ENCODE data around the gene ASTN1.

ASTN1 gene

DNA sequence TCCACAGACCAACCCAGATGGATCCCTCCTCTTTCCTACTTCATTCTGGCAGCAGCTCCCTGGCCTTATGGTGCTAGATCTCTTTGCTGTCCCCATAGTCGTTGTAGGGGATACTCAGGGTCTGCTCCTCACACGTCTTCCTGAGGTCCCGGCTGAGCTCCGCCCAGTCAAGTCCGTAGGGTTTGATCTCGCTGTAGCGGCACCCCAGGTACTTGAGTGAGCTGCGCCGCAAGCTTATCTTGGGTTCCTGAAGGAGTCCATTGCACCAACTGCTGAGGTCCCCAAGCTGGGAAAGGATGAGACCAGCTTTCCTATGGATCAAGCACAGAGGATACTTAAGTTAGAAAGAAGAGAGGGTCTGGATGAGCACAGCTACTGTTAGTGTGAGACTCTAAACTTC, 300.3 kb downstream of the ASTN1 start:
- no peak for DNase-seq

DNA sequence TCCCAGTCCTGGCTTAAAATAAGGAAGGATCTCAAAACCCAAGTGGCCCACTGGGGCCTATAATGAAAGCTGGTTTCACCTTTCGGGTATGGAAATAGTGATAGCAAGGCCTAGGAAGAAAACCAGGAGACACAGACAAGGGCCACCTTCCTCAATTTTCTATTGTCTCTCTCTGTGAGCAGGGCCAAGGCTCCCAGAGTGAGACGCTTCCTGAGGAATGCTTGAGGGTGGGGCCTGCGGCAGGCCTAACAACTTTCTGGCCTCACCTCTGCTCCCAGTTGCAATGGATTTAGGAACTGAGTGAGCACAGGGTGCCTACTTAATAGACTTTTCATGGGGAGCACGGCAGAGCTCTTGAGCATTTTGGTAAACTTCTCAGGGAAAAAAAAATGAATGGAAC, 300.9 kb downstream of the ASTN1 start:
- no peak for DNase-seq

DNA sequence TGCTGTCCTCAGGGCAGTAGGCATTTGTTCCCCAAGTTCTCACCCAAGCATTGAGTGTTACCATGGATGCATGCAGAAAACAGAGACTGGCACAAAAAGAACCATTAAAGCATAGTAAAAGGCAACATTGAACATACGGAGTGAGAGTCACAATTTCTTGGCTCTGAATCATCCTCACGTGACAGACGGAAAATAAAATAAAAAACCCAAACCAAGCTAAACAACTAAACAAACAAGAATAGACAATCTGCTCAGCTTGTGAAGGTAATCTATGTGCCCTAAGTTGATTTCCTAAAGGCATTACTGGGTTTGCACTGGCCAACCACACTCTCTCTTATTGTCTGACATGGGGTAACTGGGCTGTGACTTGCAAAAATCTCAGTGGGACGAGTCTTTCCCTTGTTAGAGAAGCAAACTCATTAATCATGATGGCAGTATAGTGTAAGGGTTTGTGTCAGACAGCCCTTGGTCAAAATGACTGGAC, 306.0 kb downstream of the ASTN1 start:
- no peak for DNase-seq

DNA sequence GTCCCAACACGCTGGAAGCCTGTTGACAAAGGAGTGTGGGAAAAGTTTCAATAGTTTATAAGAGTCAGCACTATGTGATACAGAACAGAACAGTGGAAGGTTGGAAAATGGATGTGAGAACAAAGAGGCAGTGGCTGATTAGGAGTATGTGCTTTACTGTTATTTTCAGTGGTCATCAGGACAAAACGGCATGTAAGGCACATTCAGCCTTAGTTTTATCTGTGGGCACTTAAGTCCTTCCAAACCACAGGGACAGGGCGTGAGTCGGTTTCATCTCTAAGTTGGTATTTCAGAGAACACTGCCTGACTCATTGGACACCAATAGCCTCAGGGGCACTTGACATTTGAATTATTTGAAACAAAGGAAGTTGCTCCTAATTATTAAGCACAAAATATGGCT, 306.9 kb downstream of the ASTN1 start:
- DNase-seq = no peak

DNA sequence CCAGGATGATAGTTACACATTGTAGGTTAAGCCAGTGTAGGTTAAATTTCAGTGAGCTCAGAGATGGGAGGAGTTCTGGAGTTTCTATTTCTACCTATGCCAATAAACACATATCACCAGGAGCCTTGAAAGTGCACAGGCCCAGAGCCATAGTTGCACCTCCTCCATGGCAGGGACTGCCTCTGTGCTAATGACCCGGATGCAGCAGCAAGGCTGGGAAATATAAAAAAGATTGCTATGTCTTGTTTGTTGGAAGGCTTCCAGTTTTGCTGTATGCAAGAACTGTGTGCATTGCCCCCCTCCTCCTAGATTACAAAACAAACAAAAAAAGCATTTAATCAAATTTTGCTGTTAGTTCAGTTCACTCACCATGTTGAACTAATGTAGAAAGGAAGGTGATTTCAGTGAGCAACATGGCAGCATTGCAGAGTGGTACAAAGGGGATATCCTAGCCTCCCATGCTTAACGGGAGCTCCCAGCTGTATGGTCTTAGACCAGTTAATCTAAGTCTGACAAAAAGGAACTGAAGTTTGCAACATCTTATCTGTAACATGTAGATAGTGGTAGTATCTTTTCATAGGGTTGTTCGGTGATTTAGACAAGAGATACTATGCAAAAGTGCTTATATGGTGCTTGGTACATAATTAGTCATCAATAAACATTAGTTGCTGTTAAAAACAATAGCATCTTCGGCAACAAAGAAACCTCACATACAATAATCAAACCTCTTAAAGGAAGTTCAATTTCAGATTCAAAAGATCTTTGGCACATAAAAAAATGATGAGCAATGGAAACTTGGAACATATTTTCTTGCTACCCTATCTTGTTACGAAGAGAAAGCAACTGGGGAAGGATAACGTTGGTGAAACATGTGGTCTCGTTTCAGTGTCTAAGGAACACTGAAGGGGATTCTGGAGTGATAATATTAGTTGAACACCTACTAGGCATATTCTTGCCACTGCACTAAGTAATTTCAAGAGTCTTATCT, 309.5 kb downstream of the ASTN1 start:
- no peak for DNase-seq

DNA sequence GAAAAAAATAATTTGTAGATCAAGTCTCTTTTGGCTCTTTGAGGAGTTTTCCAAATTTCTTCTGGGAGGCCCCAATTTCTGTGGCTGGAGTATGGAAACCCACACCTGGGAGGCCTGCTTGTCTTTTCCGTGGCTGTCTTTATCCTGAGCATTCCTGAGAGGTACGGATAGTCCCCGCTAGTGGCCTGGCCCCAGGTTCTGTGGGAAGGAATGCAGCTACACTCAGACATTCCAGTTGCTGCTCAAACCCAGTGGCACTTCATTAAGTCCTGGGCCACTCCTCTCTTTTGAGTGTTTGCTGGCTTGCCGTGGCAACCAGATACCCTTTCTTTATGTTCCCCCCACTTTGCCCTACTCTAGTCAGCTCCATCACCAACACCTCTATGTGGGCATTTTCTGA, 310.4 kb downstream of the ASTN1 start:
- DNase-seq = no peak

DNA sequence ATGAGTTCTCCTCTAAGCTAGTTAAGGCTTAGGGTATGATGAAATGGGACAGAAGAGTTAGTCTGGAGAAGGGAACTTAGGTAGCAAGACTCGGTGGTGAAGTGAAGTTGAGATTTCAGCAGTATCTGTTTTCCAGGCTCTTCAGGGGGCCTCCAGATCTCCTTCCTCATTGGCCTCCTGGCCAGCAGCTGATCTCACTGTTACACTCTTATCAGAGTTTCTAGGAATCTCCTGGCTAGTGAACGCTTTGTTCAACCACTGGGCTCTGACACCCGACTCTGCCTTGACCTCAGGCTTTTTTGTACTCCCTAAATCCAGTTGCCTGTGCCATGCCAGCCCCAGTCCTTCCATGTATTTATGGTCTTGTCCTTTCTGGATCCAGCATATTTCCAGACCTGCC, 311.0 kb downstream of the ASTN1 start:
- DNase-seq = no peak

DNA sequence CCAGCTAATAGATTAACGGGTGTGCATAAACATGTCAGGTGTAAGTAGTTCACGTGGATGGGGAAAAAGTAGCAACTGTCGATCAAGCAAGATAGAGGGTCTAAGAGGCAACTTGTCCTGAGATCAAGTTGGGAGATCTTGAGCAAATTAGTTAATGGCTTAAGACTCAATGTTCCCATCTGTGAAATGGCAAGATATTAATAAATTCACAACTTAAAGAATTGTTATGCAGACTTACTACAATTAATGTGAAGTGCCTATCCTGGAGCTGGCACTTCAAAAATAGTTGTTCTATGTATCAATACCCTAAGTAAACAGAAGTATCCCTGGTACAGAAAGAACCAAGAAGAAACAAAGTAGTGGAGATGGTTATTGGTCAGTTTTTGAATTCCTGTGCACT, 312.4 kb downstream of the ASTN1 start:
- DNase-seq = no peak

DNA sequence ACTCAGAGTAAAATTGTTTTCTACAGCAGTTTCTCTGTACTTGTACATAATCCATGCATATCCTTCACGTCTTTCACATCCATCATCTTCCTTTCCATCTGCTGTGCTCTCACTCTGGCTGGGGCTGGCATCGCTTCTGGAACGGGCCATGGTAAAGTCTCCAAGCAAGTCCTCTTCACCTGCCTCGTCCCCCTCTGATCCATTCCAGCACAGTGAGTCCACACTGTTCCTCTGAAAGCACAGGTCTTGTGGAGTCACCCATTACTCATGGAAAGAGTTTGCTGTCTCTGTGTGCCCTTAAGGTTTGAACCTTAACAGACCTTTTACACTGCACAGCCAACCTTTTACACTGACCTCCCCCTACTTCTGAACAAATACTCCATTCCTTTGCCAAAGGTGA, 313.6 kb downstream of the ASTN1 start:
- DNase-seq = no peak

DNA sequence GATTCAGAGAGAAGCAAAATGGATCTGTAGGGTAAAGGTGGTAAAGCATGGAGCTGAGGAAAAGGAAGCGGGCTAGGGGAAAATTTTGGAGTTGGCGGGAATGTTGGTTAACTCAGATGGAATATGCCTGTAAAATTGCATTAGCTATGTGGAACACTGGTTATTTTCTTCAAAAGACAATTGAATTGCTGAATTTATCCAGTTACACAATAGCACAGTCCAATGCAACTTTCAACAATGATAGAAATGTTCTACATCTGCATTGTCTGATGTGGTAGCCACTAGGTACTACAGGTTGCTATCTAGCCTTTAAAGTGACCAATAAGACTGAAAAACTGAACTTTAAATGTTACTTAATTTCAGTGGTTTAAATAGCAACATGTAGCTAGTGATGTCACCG, 315.2 kb downstream of the ASTN1 start:
- no peak for DNase-seq

DNA sequence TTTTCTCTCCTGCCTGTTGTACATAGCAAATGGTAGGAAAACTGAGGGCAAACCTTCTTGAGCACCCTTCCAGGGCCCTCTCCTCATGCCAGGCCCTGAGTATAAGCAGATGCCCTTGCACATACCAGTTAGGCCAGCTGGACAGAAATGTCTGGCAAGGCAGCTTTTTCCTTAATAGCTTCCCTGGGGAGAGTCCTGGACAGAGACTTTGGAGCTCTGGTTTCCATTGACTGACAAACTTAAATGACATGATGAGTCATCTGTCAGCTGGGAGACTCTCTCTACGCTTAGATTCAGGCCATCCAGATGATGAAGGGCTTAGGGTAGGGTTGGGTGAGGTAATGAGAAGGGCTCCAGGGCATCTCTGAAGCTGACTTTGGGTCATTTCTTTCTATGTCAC, 317.5 kb downstream of the ASTN1 start:
- no peak for DNase-seq

DNA sequence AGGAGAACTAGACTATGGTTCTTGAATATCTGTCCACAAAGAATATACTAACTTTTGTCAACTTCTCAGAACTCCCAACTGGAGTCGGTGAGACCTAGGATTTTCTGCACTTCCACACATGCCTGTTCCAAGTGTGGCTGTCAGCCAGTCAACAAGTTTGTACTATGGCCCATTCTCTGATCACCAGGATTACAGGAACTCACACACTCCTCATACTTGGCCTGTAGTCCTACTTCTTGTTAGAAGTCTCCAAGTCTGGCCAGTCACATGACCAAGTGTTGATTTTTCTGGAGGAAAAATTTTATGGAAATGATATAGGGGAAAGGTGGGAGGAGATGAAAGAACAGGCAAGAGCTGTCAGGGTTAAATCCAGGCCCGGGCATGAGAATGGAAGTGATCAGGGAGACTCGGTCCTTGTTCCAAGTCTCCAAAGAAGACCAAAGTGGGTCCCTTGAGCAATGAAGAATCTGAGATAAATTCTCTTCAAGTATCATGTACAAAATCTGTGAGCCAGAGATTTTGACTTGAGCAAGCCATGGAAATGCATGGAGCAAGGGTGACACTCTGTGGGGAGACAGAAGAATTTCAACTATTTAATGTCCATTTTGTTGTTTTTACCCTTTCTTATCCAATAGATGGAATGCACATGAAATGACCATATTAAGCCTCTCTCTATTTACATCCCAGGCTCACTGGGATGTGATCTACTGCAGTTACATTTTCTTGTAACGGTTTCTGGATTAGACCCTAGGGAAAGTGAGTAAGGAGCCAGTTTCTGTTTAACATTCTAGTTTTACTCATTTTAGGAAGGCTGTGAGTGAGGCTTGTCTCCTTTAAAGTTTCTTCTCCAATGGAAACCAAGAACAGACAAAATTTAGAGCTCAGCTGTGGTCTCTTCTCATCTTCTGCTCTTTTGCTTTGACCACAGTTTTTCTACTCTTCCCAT, 320.9 kb downstream of the ASTN1 start:
- no peak for DNase-seq

DNA sequence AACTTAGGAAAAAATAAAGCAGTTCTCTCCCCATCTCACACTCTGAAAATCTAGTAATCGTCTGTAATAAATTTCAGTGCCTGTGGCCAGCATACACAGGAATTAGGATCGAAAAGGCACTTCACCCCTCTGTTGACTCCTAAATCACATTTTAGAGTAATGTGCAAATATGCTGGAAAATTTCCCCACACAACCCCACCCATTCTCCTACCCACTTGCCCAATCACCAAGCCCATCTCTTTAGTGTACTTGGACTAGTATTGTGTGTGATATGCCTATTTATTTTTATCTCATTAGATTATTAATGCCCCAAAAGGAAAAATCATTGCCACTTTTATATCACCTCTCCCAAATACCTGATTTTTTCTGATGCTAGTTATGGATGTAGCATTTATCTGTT, 323.3 kb downstream of the ASTN1 start:
- no peak for DNase-seq

DNA sequence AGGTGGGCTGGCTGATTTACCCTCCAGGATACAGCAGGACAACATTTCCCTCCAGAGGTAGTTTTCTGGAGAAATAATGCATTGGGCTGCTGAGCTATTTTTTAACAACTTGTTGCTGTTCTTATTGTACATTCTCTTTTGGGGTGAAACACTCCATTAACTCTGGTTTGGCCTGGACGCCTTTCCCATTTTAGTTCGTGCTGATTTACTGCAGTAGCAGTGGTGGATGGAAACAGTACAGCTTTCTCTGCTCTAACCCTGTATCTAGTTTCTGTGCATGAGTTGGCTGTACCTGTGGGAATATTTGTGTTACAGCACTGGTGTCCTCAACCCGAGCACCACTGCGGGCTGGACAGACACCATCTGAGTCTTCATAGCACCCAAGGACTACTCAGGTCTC, 325.3 kb downstream of the ASTN1 start:
- DNase-seq = no peak

DNA sequence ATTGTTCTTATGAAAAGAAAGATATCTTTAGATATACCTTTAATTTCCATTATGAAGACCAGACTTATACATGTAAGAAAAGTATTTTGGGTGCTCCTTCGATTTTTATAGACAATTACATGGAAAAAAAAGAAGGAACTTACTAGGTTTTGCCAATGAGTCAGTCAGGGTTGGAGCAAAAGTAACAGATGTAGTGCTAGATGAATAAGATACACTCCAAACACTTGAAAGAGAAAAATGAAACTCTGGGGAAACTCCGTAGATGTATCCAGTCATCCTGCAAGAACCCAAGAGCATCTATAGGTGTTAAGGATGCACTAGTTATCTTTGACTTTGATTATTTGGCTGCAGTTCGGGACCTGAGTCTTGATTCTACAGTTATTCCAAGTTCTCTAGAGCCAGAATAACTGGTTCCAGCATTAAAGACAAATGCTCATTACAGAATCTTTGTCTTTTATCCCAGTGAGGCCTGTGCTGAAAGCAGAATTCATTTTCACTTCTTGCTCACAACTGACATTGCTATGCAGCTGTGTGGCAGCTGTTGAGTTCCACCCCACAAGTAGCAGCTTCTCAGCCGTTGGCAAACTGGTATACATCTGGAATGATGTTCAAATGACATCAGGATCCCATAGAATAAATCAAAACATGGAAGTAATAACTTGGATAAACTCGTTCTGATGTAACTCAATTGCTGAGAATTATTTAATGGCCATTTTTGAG, 326.1 kb downstream of the ASTN1 start:
- no peak for DNase-seq

DNA sequence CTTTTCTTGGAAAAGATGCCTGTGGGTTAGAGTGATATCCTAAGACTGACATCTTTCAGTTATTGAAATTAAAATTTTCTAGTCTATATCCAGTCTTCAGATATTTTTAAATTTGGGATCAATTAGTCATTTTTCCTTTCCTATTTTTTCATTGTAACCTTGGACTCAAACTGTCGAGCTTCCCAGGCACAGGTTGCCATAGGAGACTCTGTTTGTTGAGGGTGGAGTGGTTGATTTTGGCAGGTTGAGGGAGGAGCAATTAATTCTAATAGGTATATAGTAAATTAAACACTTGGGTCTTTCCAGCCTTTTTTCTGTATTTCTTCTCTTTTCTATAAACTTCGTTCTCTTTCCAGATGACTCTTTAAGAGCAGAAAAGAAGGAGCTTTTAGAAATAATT, 326.8 kb downstream of the ASTN1 start:
- DNase-seq = no peak

DNA sequence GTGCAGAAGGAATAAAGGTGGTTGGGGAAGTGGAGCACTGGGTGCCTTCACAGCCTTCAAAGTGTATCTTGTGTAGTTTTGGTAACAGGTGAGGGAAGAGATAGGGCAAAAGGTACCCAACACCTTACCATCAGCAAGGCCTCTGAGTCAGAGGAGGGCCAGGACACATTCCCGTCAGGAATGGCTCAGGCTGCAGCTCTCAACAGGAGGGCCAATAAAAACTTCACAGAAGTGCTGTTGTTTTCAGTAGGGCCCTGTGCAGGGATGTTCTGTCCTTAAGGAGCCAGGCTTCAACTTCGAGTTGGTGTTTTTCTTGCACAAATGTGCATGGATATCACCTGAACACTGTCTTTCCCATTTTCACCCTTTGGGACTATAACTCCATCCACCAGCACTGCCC, 333.4 kb downstream of the ASTN1 start:
- no peak for DNase-seq

DNA sequence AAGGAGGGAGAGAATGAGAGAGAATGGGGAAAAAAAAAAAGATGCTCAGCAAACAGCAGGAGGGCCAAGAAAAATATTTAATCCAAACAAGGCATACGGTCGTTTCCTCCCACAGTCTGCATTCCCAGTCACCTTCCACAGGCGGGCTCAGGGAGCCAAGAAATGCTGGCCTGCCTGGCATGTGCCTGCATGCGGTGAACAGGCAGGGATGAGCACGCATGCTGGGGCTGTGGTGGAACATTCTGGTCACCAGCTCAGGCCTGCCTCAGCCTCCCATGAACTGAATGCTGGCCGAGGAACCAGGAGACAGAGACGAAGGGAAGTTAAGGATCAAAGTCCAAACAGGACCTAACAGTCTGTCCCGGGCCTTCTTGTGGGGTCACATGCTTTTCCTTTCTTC, 335.3 kb downstream of the ASTN1 start:
- no peak for DNase-seq

DNA sequence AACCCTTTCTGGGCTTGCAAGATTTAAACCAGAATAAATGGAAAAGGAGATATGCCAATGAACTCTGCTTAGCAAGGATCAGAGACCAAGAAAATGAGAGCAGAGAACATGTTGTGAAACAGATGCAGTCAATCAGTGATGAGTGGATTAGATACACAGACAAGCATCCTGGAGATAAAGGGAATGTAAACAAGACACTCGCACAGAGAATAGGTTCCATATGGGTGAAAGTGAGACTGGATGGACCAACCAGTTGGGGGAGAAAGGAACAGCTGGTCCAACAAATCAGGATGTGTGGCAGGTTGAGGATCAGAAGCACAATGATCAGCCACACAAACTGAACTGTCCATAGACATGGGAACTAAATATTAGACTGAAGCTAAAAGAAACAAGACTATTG, 338.2 kb downstream of the ASTN1 start:
- no peak for DNase-seq

DNA sequence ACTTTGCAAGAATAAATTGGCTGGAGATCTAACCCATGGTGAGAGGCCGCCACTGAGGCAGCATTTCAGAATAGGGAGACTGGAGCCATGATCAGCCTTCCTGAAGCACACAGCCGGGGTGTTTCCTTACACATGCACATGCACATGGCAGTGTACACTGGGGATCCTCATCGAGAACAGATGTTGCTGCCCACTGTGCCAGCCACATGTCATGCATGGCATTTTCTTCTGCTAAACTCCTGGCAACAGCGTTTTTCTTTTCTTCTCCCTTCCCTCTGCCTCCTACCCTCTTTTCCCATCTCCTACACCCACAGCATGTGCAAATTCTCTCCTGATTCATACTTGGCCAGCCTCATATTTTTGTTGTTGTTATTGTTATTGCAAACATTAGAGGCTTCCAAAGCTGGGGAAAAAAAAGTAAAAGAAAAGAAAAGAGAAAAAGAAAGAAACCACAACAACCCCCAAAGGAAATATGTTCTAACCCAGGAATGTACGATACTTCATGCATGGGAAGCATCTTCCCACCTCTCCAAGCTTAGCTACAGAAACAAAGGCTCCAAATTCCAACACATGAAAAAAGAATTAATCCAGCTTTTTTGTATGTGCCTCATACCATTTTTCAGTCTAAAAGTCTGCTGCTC, 344.0 kb downstream of the ASTN1 start:
- no peak for DNase-seq

DNA sequence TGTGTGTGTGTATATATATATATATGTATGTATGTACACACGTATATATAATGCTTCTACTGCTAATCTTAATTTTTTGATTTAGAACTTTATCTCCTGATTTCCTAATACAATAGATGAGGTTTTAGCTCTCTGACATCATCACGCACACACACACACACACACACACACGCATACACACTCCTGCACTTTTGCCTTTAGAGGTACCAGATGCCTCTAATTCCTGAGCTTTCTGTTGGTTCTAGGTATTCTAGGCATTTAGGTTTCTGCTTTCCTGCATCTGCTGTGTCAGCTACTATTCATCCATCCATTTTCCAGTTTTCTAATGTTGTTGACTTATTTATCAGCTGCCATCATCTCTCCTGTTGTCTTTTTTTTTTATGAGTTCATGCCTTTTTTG, 348.3 kb downstream of the ASTN1 start:
- no peak for DNase-seq

DNA sequence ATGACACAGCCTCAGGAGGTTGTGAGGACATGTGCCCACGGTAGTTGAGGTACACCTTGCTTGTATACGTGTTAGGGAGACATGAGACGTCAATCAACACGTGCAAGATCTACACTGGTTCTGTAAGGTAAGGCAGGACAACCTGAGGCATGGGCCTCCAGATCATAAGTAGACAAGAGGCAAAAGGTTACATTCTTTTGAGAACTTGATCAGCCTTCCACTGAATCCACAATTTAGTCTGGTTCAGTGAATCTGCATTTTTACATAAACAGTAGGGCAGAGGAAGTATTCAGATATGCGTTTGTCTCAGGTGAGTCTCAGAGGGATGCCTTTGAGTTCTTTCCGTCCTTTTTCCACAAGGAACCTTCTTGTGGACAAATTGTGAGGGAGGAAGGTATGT, 348.9 kb downstream of the ASTN1 start:
- no peak for DNase-seq

All from MV-4-11 (cell line).